Activated T-cell treated with anti-CD3 and anti-CD28 coated beads, Interleukin-2, amount 50 U/mL, for 1 hour (primary cell): ENCODE data around the gene SPDEF.

Source experiments
- DNase-seq: peaks from one replicate; pipeline ENCODE4 v3.0.0-alpha.2; 2020

SPDEF gene

GRCh38 chr6:34556031-34556471, at the start of gene SPDEF:
Gene SPDEF (minus strand): TSS chr6:34556329. CDS start chr6:34544455, 11,874 bp downstream.
- no peak for DNase-seq

DNA sequence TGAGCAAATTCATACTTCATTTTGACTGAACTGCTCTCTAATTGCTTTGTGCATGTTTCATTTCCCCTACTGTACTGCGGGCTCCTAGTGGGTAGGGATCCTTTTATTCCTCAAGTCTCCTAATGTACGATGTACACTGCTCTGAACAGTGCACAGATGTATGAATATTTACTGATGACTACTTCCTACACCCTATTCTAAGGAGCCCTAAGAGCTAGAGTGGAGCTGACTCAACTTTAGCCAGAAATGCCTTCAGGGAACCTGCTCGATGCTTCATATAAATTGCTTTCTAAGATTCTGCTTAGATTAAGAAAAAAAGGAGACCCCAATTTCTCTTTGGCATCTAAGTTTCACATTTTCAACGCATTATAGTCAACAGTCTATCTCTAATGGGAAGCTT, 47.6 kb upstream of the SPDEF start:
- no peak for DNase-seq

- no peak for DNase-seq
Measured at GRCh38 chr6:34602318-34603111, 46.4 kb upstream of the SPDEF start.

GRCh38 chr6:34601706-34602105, 45.6 kb upstream of the SPDEF start:
- no peak for DNase-seq

GRCh38 chr6:34600796-34601195, 44.7 kb upstream of the SPDEF start:
- DNase-seq: no peak

GRCh38 chr6:34600101-34600500, 44.0 kb upstream of the SPDEF start:
- no peak for DNase-seq

DNA sequence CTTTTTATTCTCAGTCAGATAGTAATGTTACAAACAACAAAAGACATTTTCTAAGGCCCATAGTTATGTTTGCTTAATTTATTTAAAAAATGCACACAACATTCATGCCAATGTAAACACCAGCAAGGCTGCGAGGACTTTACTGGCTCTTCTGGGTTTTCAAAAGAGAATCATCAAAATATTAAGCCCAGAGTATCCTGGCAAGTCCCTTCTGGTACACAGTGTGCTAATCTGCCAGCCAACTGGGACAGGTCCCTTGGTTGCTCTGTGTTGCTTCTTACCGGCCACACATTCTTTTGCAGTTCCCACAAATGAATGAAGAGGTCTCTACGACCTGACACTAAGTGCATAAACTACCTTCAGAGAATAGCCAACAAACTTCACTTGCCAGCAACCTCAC, 42.6 kb upstream of the SPDEF start:
- DNase-seq: no peak

DNA sequence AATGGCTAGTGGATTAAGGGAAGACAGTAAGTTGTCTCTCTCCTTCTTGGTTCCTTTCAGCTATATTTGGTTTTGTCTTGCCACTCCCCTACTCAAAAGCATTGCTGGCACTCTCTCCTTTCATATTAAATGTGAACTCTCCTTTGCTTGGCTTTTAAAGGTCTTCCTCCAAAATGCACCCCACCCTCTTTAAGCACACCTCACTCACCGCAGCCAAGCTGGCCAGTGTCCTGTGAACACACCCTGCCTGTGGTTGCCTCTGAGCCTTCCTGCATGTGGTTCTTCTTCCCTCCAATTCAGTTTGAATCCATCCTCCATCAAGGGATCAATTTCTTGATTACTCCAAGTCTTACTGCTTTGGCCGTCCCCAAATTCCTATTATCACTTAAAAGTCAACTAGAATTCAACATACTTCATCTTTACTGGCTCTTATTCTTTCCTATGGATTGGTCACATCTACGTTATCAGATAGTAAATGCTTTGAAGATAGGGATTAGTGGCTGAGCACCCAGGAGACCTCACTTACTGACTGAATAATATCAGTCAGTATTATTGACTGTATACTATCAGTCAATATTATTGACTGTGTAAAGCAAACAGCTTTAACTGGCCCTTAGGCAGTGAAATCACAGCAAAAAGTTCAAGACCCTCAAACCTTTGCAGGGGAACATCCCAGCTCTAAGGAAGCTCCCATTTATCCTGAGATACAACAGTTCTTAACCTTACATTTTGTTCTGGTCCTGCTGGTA, 41.6 kb upstream of the SPDEF start:
- DNase-seq: no peak

DNA sequence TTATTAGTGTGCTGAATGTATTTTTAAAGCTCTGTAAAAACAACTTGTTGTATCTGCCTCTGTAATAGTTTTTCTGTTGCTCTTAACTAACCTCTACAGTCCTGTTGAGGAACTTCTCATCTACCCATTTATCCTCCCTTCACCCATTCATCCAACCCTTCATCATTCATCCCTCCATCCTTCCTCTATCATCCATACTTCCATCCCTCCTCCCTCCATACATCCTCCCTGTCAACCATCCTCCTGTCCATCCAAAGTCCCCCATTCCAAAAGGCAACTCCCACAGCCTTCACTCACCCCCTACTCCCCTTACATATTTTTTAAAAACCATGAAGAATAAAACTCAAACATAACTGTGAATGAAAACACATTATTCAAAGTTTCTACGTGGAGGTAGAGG, 40.7 kb upstream of the SPDEF start:
- DNase-seq: no peak

DNA sequence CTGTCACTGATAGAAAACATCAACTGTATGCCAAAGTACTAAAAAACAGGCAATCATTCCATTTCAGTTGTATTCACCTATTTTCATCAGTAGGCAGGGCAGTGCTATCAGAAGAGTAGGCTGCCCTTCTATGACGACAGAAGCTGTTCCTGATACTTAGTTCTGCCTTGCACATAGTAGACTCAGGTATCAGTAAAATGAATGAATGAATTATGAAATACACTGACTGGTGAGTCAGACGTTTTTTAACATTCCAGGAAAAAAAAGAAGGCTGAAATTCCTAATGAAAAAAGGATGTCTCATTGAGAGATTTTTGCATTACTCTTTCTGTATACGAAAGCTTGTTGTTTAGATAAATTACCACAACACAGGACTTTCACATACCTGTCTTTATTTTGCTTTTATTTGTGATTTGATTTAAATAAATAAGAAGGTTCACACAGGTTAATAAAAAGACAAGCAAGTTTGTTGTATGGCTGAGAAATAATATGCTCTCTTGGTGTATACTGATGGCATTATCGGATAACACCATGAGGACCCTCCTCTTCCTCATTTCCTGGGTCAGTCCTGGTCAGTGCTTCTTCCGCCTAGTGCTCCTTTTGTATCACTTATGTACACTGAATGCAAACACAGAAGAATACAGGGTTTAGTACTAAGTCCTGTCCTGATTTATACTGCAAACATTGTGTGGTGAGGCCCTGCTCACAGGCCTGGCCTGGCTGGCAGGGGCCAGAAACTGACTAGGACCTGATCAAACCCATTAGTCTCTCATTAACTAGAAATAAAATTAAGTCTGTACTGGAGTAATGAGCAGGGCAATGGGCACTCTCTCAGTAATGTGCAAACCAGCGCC, 39.4 kb upstream of the SPDEF start:
- no peak for DNase-seq

DNA sequence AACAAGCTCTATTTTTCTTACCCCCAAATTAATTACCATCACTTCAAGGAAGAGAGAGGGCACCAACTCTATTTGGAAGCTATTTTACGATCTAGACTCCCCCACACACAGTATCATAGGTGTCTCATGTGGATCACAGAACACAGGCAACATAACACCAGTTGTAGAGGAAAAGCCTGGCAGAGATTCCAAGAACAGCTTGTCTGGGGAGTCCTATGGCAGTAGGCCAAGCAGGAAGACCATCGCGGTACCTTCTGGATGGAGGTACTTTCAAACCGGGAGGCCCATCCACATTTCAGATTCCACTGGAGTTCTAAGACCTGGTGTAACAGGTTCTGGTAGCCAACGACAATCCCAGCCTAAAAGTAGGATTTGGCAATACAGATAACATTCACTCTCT, 37.6 kb upstream of the SPDEF start:
- DNase-seq: no peak

GRCh38 chr6:34592208-34592952, 36.3 kb upstream of the SPDEF start:
- no peak for DNase-seq

DNA sequence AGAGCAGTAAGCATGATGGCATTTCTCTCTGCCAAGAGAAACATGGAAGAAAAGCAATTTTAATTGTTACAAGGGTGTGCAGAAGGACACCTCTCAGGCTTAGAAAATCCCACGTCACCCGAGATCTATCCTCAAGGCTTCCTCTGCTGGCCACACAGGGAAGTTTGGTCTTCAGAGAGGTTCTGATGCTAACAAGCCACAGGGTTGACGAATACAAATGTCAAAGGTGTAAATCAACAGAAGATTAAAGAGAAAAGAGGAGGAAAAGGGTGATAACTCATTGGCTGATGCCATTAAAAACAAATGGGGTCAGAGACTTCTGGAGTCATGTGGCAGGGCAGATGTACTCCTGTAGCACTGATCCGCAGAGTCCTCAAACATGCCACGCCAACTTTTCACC, 33.6 kb upstream of the SPDEF start:
- no peak for DNase-seq

- DNase-seq: no peak
Measured at GRCh38 chr6:34589140-34589539, 33.0 kb upstream of the SPDEF start.

DNA sequence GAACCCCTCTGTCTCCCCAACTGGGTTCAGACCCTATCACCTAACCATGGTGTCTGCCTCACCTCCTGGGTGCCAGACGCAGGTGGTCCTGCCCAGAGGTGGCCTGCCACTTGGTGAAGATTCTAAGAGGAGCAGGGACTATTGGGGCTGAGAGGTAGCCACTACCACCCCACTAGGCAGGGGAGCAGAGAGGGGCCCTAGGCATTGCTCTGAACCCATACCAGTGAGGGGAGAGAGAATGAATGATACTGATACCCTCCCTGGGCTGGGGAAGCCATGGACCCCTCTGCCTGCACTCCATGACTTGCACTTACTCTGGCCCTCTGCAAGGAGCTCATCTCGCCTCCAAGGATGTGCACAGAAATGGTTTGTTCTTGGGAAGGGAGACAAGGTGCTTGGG, 31.7 kb upstream of the SPDEF start:
- no peak for DNase-seq

GRCh38 chr6:34587325-34587724, 31.2 kb upstream of the SPDEF start:
- DNase-seq: no peak

DNA sequence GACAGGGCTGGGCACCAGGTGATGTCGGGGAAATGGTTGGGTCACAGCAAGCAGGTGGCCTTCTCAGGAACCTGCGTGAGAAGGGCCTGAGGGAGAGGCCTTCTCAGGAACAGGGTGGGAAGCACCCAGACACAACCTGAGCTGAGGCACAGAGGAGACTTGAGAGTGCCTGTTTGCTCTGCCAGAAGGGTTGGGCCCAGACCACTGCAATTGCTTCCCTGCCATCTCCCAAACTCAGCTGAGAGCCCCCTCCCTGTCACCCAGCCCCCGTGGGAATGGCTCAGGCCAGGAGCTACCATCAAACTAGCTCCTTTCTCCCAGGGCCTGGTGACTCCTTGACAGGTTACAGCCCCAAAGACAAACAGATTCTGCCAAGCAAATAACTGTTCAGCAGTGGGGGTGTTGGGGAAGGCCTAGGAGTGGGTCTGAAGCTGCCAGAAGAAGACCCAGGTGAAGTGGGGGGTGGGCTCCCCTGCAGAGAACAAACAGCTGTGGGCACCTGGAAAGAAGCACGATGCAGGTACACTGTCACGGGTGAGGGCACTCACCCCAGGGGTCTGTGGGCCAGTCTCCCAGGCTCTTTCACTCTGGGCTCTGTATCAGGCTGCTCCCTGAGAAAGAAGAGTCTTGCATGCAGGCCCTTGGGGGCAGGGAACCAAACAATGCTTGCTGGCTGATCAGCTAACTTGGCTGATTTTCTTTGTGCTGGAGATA, 30.4 kb upstream of the SPDEF start:
- no peak for DNase-seq

DNA sequence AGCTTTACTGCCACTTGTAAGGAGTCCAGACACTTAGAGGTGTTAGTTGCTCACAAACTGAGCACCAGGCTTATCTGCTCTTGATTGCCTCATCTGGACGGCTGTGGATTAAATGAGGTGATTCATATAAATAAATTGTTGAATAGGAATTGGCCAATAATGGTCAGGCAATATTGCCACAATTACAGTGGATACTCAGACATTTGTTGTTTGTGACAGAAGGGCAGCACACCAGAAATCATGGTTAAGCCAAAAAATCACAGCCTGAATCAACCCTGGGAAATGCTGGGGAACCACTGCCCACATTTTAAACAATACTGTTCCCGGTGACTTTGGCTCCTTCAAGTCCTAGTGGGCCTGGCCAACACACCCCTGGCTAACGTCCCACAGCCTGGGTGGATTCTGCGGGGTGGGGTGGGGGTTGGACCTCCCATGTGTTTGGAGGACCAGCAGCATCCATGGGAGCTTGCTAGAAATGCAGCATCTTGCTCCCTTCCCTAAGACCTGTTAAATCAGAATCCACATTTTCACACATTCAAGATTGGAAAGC, 29.5 kb upstream of the SPDEF start:
- no peak for DNase-seq

- no peak for DNase-seq
Measured at GRCh38 chr6:34585108-34585507, 29.0 kb upstream of the SPDEF start.

GRCh38 chr6:34584694-34585093, 28.6 kb upstream of the SPDEF start:
- DNase-seq: no peak

DNA sequence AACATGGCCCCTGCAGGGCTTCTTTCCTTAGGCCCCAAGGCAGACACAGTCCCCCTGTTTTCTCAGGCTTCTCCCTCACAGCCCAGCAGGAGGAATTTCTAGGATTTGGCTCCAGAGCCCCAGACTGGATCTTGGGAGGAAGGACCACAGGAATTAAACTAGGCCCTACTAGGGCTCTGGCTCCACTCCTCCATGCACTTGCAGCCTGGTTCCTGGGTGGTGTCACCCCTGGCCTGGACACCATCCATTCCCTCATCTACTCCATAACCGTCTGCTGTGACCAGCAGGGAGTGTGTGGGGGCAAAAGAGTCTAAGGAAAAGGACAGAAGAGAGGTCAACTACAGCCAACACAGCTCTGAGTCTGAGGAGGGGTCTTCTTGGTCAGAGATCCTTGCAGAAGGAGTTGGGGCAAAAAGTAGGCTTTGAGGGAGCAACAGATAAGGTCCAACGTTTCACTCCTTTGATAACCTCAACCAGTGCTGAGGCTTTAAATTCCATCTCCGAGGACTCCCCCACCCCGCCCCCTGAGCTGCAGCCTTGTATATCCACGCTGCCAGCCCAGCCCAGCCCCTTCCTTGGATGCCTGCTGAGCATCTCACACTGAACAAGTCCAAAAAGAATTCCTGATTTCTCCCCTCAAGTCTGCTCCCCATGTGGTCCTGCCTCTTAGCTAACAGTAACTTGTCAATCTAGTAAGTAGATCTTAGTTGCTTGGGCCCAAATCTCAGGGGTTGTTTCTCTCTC, 27.9 kb upstream of the SPDEF start:
- DNase-seq: no peak
